Neuronal stem cell (in vitro differentiated cells): Measurements from ENCODE around the gene CFAP206. TPM values are rescaled to one million over a fixed set of nuclear protein-coding genes. Genes with fewer than 3 reads are reported as not detected.

Source experiments
- DNase-seq: peaks from one replicate; pipeline ENCODE4 v3.0.0-alpha.2; 2013; ENCODE audit warnings: low spot score
- H2AFZ ChIP-seq: one replicate; pipeline ENCODE4 v1.6.1; 2013; ENCODE audit warnings: mild to moderate bottlenecking, low read length, inconsistent platforms
- H2AK5ac ChIP-seq: 2 replicates; pipeline ENCODE4 v1.6.1; 2013; ENCODE audit warnings: low read depth, mild to moderate bottlenecking, inconsistent platforms, low read length, moderate library complexity, mixed read lengths
- H2BK120ac ChIP-seq: 2 replicates; pipeline ENCODE4 v1.6.1; 2013; ENCODE audit warnings: low read depth, mild to moderate bottlenecking, inconsistent platforms, low read length, moderate library complexity, mixed read lengths
- H2BK12ac ChIP-seq: one replicate; pipeline ENCODE4 v1.6.1; 2013; ENCODE audit warnings: low read length, inconsistent platforms
- H2BK15ac ChIP-seq: 2 replicates; pipeline ENCODE4 v1.6.1; 2013; ENCODE audit warnings: mild to moderate bottlenecking, low read length, inconsistent platforms, mixed read lengths
- H2BK5ac ChIP-seq: one replicate; pipeline ENCODE4 v1.6.1; 2013; ENCODE audit warnings: inconsistent platforms, mild to moderate bottlenecking, low read length, moderate library complexity
- H3K14ac ChIP-seq: one replicate; pipeline ENCODE4 v1.6.1; 2013; ENCODE audit warnings: low read length, inconsistent platforms
- H3K18ac ChIP-seq: 2 replicates; pipeline ENCODE4 v1.6.1; 2013; ENCODE audit warnings: low read length, inconsistent platforms
- H3K23ac ChIP-seq: 2 replicates; pipeline ENCODE4 v1.6.1; 2013; ENCODE audit warnings: low read depth, mild to moderate bottlenecking, mixed read lengths, low read length, inconsistent platforms; ENCODE audit not compliant: poor library complexity
- H3K27ac ChIP-seq: replicated peaks from 3 replicates; pipeline ENCODE4 v1.5.1; 2013; ENCODE audit warnings: low read length, inconsistent platforms
- H3K27me3 ChIP-seq, 3 experiments: 2 replicates each; pipeline ENCODE4 v1.6.1; 2013; ENCODE audit warnings: low read length in 3 of 3, mild to moderate bottlenecking in 2 of 3, inconsistent platforms in 1 of 3, low read depth in 1 of 3, mixed read lengths in 1 of 3, moderate library complexity in 1 of 3; ENCODE audit not compliant: control insufficient read depth in 3 of 3, insufficient read depth in 3 of 3
- H3K36me3 ChIP-seq, 2 donors: replicated peaks in 1 of 2; 2 replicates each; pipeline ENCODE4 v1.6.1; 2013; ENCODE audit warnings: low read length in 2 of 2; ENCODE audit not compliant: control insufficient read depth in 2 of 2, insufficient read depth in 2 of 2
- H3K4ac ChIP-seq: 2 replicates; pipeline ENCODE4 v1.6.1; 2013; ENCODE audit warnings: inconsistent platforms, mild to moderate bottlenecking, low read length, moderate library complexity
- H3K4me1 ChIP-seq, 2 donors: 1 replicate in 1 of 2; 2 replicates in 1 of 2; pipeline ENCODE4 v1.6.1; 2013; ENCODE audit warnings: low read length in 2 of 2, low read depth in 1 of 2; ENCODE audit not compliant: control insufficient read depth in 2 of 2, insufficient read depth in 1 of 2
- H3K4me2 ChIP-seq: one replicate; pipeline ENCODE4 v1.6.1; 2013; ENCODE audit warnings: mild to moderate bottlenecking, low read length, inconsistent platforms; ENCODE audit not compliant: insufficient read depth, poor library complexity, severe bottlenecking
- H3K4me3 ChIP-seq, 2 donors: 2 replicates each; pipeline ENCODE4 v1.5.1; 2013; ENCODE audit warnings: low read length in 2 of 2, mild to moderate bottlenecking in 2 of 2, inconsistent platforms in 1 of 2, moderate library complexity in 1 of 2
- H3K79me1 ChIP-seq: one replicate; pipeline ENCODE4 v1.6.1; 2013; ENCODE audit warnings: low read depth, mild to moderate bottlenecking, inconsistent platforms, low read length, moderate library complexity
- H3K9ac ChIP-seq: one replicate; pipeline ENCODE4 v1.6.1; 2013; ENCODE audit warnings: mild to moderate bottlenecking, low read depth, low read length, inconsistent platforms; ENCODE audit not compliant: poor library complexity
- H3K9me3 ChIP-seq, 2 donors: replicated peaks in 1 of 2; 2 replicates each; pipeline versions ENCODE3 to v1.6.1; 2013; ENCODE audit warnings: low read length in 2 of 2, mild to moderate bottlenecking in 2 of 2, inconsistent platforms in 1 of 2, low read depth in 1 of 2, mixed read lengths in 1 of 2, moderate library complexity in 1 of 2; ENCODE audit not compliant: control insufficient read depth in 2 of 2, insufficient read depth in 1 of 2
- H4K8ac ChIP-seq: one replicate; pipeline ENCODE4 v1.6.1; 2013; ENCODE audit warnings: low read depth, mild to moderate bottlenecking, inconsistent platforms, low read length, moderate library complexity
- H4K91ac ChIP-seq: one replicate; pipeline ENCODE4 v1.6.1; 2013; ENCODE audit warnings: low read length, low read depth, mild to moderate bottlenecking, inconsistent platforms; ENCODE audit not compliant: poor library complexity
- WGBS, 2 donors: extraction: QIAGEN DNeasy Blood & Tissue Kit; methylation state at CpG; one replicate each; pipeline ENCODE4 v1.1.7; 2013; ENCODE audit warnings: missing lambda C conversion rate in 2 of 2, mixed read lengths in 1 of 2; ENCODE audit not compliant: insufficient read length in 2 of 2, insufficient replicate concordance in 1 of 2; ENCODE audit errors: extremely low coverage in 2 of 2; 5-methylcytosine and 5-hydroxymethylcytosine counted together
- small RNA-seq: library from polyadenylated mRNA; stranded (forward); fragments of <200 nt; extraction: miRNeasy Mini kit (QIAGEN cat#:217004); gene quantifications from one replicate; pipeline ENCODE3, GENCODE V24; 2013; ENCODE audit not compliant: insufficient read depth

Gene CFAP206

GRCh38 chr6:87501809-87502572 lies 94.2 kb downstream of the CFAP206 start:
- Histone ChIP-seq H3K14ac (no peak overlapping the region), H2AK5ac (no peak overlapping the region), H3K4me1 (no peaks in the 10 kb centered on the region), H3K18ac (no peak overlapping the region), H3K27me3 (no peaks in the 10 kb centered on the region), H3K4ac (no peak overlapping the region), H2BK15ac (no peak overlapping the region), H2BK120ac (no peak overlapping the region), H3K9ac (no peak overlapping the region), H4K8ac (no peak overlapping the region), H3K4me2 (no peak overlapping the region), H3K79me1 (no peaks in the 10 kb centered on the region), H3K36me3 (peaks cover 3 to 47% of the 10 kb centered on the region in 2 donors), H2AFZ (no peak overlapping the region), H3K9me3 (no peaks in the 10 kb centered on the region), H4K91ac (no peak overlapping the region), H3K27ac (no peak overlapping the region), H3K23ac (no peak overlapping the region), H2BK12ac (no peak overlapping the region), H3K4me3 (no peak overlapping the region), H2BK5ac (no peak overlapping the region)
- DNase-seq, result no peak
- WGBS, 2 donors, result no CpG with 5 or more reads among the region's 6 CpGs

- Histone ChIP-seq H2AFZ (no peak overlapping the region), H3K79me1 (no peaks in the 10 kb centered on the region), H4K91ac (no peak overlapping the region), H3K4me2 (no peak overlapping the region), H3K4me3 (no peak overlapping the region), H3K27me3 (no peaks in the 10 kb centered on the region), H3K18ac (no peak overlapping the region), H2BK15ac (no peak overlapping the region), H3K23ac (no peak overlapping the region), H3K14ac (no peak overlapping the region), H3K4me1 (no peaks in the 10 kb centered on the region), H4K8ac (no peak overlapping the region), H3K27ac (no peak overlapping the region), H3K9me3 (no peaks in the 10 kb centered on the region), H2BK120ac (no peak overlapping the region), H3K4ac (no peak overlapping the region), H2BK5ac (no peak overlapping the region), H3K36me3 (peaks cover 3 to 70% of the 10 kb centered on the region in 2 donors), H2AK5ac (no peak overlapping the region), H3K9ac (no peak overlapping the region), H2BK12ac (no peak overlapping the region)
- no peak for DNase-seq
- no CpG with 5 or more reads among the region's 1 CpG for WGBS, 2 donors
Observed at GRCh38 chr6:87504441-87504840, 96.7 kb downstream of the CFAP206 start.

Small RNA genes lying within 50 kb of the gene (small RNA-seq; reads per million reads assigned to genes)
- gene AL049697.2, result not detected
- not detected for gene RNU6-444P
